ENCODE data around the gene PLCZ1. TPM values are rescaled to one million over a fixed set of nuclear protein-coding genes. Genes with fewer than 3 reads are reported as not detected.
A peak's percentile ranks its signal among the peaks of the same experiment; 100 is the strongest.

The PLCZ1 gene
- polyA plus RNA-seq, 1 experiment = not detected

- ChIA-PET CTCF (interaction anchor here (1.7 kb wide), 1 partner anchor 10 kb away, joined by 5 read pairs; no protein-coding TSS in a partner anchor), POLR2A (interaction anchor here (0.6 kb wide), 1 partner anchor 41 kb away, joined by 4 read pairs; no protein-coding TSS in a partner anchor)
- DNase-seq (ENCODE audit: low read depth) = no peak
- Histone ChIP-seq H3K36me3 (ENCODE audit: control insufficient read depth, insufficient read depth, low read length) (no peaks in the 10 kb centered on the region), H3K27me3 (ENCODE audit: control insufficient read depth, insufficient read depth, low read length) (no peaks in the 10 kb centered on the region), H3K4me3 (ENCODE audit: low read depth, low read length) (no peak overlapping the region)
- TF ChIP-seq CTCF (IDR thresholded peaks at IDR 0.05; ENCODE audit: insufficient read depth, low read depth, low read length) = no peak
Measured at GRCh38 chr12:18753481-18754123, 15.8 kb upstream of the PLCZ1 start.

DNA sequence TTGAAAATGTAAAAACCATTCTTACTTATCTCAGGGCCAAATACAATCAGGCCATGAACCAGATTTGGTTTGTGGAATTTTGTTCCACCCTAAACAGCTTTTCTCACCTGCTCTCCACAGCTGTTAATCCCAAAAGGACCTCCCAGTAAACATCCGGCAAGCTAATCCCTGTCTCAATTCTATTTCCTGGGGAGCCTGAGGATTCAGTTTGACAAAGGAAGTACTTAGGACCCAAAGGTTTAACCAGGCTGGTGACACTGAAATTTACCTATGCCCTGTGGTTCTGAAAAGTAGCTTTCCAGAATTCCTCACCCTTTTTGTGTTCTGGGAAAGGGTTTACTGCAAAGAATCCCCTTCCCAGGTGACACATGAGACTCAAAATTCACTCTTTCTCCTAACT lies 15.1 kb upstream of the PLCZ1 start:
- TF ChIP-seq CTCF (IDR thresholded peaks at IDR 0.05; ENCODE audit: insufficient read depth, low read depth, low read length) = no peak
- DNase-seq (ENCODE audit: low read depth) = no peak
- ChIA-PET POLR2A (interaction anchor here (0.6 kb wide), 1 partner anchor 41 kb away, joined by 4 read pairs; no protein-coding TSS in a partner anchor), CTCF (no interaction called here)
- H3K27me3 ChIP-seq (ENCODE audit: control insufficient read depth, insufficient read depth, low read length) = no peaks in the 10 kb centered on the region
- no peak overlapping the region for H3K4me3 ChIP-seq (ENCODE audit: low read depth, low read length)
- no peaks in the 10 kb centered on the region for H3K36me3 ChIP-seq (ENCODE audit: control insufficient read depth, insufficient read depth, low read length)

DNA sequence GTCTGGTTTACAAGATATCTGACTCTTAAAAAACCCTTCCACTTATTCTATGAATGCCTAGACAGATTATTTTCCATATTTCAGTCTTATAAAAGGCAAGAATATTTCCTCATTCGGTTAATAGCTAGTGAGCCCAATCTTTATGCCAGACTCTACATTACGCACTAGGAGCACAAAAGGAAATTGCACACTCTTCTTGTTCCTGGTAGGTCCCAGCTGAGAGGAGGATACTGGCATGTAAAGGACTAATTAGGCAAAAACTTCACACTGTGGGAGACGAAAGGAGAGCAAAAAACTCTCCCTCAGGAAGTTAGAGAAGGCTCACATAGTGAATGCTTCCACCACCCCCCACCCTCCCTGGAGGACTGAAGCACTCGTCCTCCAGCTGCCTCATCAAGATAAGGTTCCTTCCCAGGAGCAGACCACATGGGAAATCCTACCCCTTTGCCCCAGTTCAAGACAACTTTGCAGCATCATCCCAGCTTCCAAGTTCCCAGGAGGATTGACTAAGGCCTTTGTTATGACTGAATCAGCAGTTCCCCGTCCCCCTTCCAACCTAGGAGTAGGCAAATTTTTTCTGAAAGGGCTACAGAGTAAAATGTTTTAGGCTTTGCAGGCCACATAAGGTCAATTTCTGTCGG lies 14.6 kb upstream of the PLCZ1 start:
- no peak for TF ChIP-seq CTCF (IDR thresholded peaks at IDR 0.05; ENCODE audit: insufficient read depth, low read depth, low read length)
- POLR2A ChIA-PET = interaction anchor here (0.6 kb wide), 1 partner anchor 198 kb away, joined by 3 read pairs; no protein-coding TSS in a partner anchor
- H3K36me3 ChIP-seq (ENCODE audit: control insufficient read depth, insufficient read depth, low read length) = no peaks in the 10 kb centered on the region
- DNase-seq (ENCODE audit: low read depth) = peak; percentile 13
- H3K4me3 ChIP-seq (ENCODE audit: low read depth, low read length) = no peak overlapping the region
- no peaks in the 10 kb centered on the region for H3K27me3 ChIP-seq (ENCODE audit: control insufficient read depth, insufficient read depth, low read length)
- CTCF ChIA-PET = interaction anchor here (0.8 to 1.0 kb wide), 2 partner anchors 32 to 502 kb away, joined by 3 read pairs; no protein-coding TSS in a partner anchor

GRCh38 chr12:18751866-18752265 lies 14.1 kb upstream of the PLCZ1 start:
- POLR2A ChIA-PET = no interaction called here
- H3K36me3 ChIP-seq (ENCODE audit: control insufficient read depth, insufficient read depth, low read length) = no peaks in the 10 kb centered on the region

More at GRCh38 chr12:18751866-18752265, 14.1 kb upstream of the PLCZ1 start:
- CTCF ChIA-PET = interaction anchor here (0.8 to 1.0 kb wide), 2 partner anchors 31 to 502 kb away, joined by 3 read pairs; no protein-coding TSS in a partner anchor
- Histone ChIP-seq H3K4me3 (ENCODE audit: low read depth, low read length) (no peak overlapping the region), H3K27me3 (ENCODE audit: control insufficient read depth, insufficient read depth, low read length) (no peaks in the 10 kb centered on the region)
- no peak for TF ChIP-seq CTCF (IDR thresholded peaks at IDR 0.05; ENCODE audit: insufficient read depth, low read depth, low read length)
- DNase-seq (ENCODE audit: low read depth) = no peak

All from BJ (cell line).